Activated naive CD4-positive, alpha-beta T cell treated with anti-CD3 and anti-CD28 coated beads for 36 hours (primary cell): ENCODE results near the gene SDCCAG8. TPM values are rescaled to one million over a fixed set of nuclear protein-coding genes. Genes with fewer than 3 reads are reported as not detected.

ENCODE experiments used
- CTCF ChIA-PET: fragments of 350-600 bp; sonication (Branson Sonifier 250); formaldehyde crosslinking; loops from one replicate; lab custom pipeline; 2021; ENCODE audit warnings: antibody characterized with exemption; lab: Charles Lee
- DNase-seq: peaks from one replicate; pipeline ENCODE4 v3.0.0-alpha.2; 2020
- H3K27ac Mint-ChIP-seq: one replicate; pipeline ENCODE4 v1.8.0; 2021; ENCODE audit warnings: mild to moderate bottlenecking, mixed read lengths
- H3K27me3 Mint-ChIP-seq: one replicate; pipeline ENCODE4 v1.8.0; 2021; ENCODE audit warnings: low read depth, mixed read lengths
- H3K36me3 Mint-ChIP-seq: one replicate; pipeline ENCODE4 v1.8.0; 2021; ENCODE audit warnings: low read depth, mixed read lengths
- H3K4me1 Mint-ChIP-seq: one replicate; pipeline ENCODE4 v1.8.0; 2021; ENCODE audit warnings: low read depth, mixed read lengths
- H3K4me3 Mint-ChIP-seq: one replicate; pipeline ENCODE4 v1.8.0; 2021; ENCODE audit warnings: mild to moderate bottlenecking, moderate library complexity, mixed read lengths
- H3K9me3 Mint-ChIP-seq: one replicate; pipeline ENCODE4 v1.8.0; 2021; ENCODE audit warnings: mixed read lengths
- intact Hi-C: fragments of 100-400 bp; cut with micrococcal nuclease; formaldehyde crosslinking; loops from one replicate; pipeline ENCODE4 v1.15.1; 2023
- total RNA-seq, 2 experiments: library from RNA; stranded (reverse); gene quantifications; one replicate each; pipeline ENCODE4 v1.2.3, GENCODE V29; 2021

Gene SDCCAG8
- total RNA-seq, 2 experiments from 2014 or later: 24.5 to 29.9 TPM

GRCh38 chr1:243526180-243526579 lies 270.3 kb downstream of the SDCCAG8 start:
- DNase-seq: no peak
- no peaks in the 10 kb centered on the region for H3K27me3 Mint-ChIP-seq
- no peak overlapping the region for H3K27ac Mint-ChIP-seq
- CTCF ChIA-PET: no interaction called here
- intact Hi-C loops: no loop called here
- no peak overlapping the region for H3K4me3 Mint-ChIP-seq
- peaks cover 6% of the 10 kb centered on the region for H3K4me1 Mint-ChIP-seq
- H3K36me3 Mint-ChIP-seq: peaks cover 19% of the 10 kb centered on the region
- H3K9me3 Mint-ChIP-seq: peaks cover 8% of the 10 kb centered on the region

GRCh38 chr1:243528459-243529121 lies 272.7 kb downstream of the SDCCAG8 start:
- peaks cover 15% of the 10 kb centered on the region for H3K36me3 Mint-ChIP-seq
- DNase-seq: no peak
- peaks cover 6% of the 10 kb centered on the region for H3K4me1 Mint-ChIP-seq
- H3K9me3 Mint-ChIP-seq: peaks cover 8% of the 10 kb centered on the region
- H3K4me3 Mint-ChIP-seq: no peak overlapping the region
- H3K27ac Mint-ChIP-seq: no peak overlapping the region
- CTCF ChIA-PET: no interaction called here
- intact Hi-C loops: no loop called here
- no peaks in the 10 kb centered on the region for H3K27me3 Mint-ChIP-seq

- no peak for DNase-seq
- intact Hi-C loops: no loop called here
- H3K27ac Mint-ChIP-seq: no peak overlapping the region
- CTCF ChIA-PET: no interaction called here
- H3K27me3 Mint-ChIP-seq: no peaks in the 10 kb centered on the region
- H3K4me3 Mint-ChIP-seq: no peak overlapping the region
- H3K4me1 Mint-ChIP-seq: peaks cover 6% of the 10 kb centered on the region
- H3K36me3 Mint-ChIP-seq: peaks cover 19% of the 10 kb centered on the region
- H3K9me3 Mint-ChIP-seq: peaks cover 8% of the 10 kb centered on the region
Observed at GRCh38 chr1:243529512-243529911, 273.7 kb downstream of the SDCCAG8 start.

DNA sequence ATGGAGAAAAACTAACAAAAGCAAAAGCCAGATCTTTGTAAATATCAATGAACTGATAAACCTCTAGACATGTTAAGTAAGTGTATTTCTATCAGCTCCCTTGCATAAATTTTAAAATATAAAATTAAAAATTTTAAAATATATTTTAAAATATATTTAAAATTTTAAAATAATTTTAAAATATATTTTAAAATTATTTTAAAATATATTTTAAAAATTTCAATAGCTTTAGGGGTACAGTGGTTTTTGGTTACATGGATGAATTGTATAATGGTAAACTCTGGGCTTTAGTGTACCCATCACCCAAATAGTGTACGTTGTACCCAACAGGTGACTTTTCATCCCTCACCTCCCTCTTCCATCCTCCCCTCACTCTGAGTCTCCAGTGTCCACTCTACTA lies 279.2 kb downstream of the SDCCAG8 start:
- intact Hi-C loops: no loop called here
- H3K36me3 Mint-ChIP-seq: peaks cover 26% of the 10 kb centered on the region
- no peak for DNase-seq
- H3K9me3 Mint-ChIP-seq: peaks cover 4% of the 10 kb centered on the region
- no peaks in the 10 kb centered on the region for H3K4me1 Mint-ChIP-seq
- H3K4me3 Mint-ChIP-seq: no peak overlapping the region
- no peaks in the 10 kb centered on the region for H3K27me3 Mint-ChIP-seq
- CTCF ChIA-PET: no interaction called here
- no peak overlapping the region for H3K27ac Mint-ChIP-seq

- Mint-ChIP-seq H3K9me3 (no peaks in the 10 kb centered on the region), H3K27me3 (no peaks in the 10 kb centered on the region), H3K4me3 (no peak overlapping the region), H3K4me1 (no peaks in the 10 kb centered on the region), H3K36me3 (peaks cover 27% of the 10 kb centered on the region), H3K27ac (no peak overlapping the region)
- DNase-seq: no peak
- intact Hi-C loops: no loop called here
- CTCF ChIA-PET: no interaction called here
Observed at GRCh38 chr1:243539636-243540035, 283.8 kb downstream of the SDCCAG8 start.

DNA sequence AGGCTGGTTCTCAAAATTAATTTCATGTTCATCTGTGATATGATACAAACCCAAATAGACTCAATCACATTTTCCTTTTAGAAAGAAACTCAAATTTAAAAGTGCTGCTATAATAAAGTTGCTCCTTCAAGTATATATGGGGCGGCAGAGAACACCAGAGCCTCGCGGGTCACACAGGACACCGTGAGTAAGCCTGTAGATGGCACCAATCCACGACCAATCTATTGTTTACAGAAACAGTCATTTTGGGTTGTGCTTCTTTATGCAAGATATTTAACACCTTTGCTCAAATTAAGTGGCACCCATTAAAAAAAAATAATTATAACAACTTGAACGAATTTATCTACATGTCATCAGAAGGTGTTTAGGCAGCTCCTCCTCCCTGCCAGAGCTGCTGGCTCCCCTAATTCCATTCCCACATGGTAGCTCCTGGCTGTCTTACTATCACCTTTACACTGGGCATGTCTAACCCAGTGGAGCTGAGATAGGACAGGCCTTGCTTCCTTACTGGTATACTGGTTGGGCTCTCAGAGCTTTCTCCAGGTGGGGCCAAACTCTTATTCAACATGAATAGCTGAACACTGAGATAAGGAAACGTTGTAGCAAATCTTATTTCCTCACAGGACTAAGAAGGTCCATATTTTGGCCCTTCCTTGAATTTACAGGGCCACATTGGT lies 287.0 kb downstream of the SDCCAG8 start:
- peaks cover 22% of the 10 kb centered on the region for H3K36me3 Mint-ChIP-seq
- no peaks in the 10 kb centered on the region for H3K27me3 Mint-ChIP-seq
- CTCF ChIA-PET: no interaction called here
- intact Hi-C loops: no loop called here
- no peak overlapping the region for H3K27ac Mint-ChIP-seq
- H3K9me3 Mint-ChIP-seq: no peaks in the 10 kb centered on the region
- no peak for DNase-seq
- no peak overlapping the region for H3K4me3 Mint-ChIP-seq
- no peaks in the 10 kb centered on the region for H3K4me1 Mint-ChIP-seq

DNA sequence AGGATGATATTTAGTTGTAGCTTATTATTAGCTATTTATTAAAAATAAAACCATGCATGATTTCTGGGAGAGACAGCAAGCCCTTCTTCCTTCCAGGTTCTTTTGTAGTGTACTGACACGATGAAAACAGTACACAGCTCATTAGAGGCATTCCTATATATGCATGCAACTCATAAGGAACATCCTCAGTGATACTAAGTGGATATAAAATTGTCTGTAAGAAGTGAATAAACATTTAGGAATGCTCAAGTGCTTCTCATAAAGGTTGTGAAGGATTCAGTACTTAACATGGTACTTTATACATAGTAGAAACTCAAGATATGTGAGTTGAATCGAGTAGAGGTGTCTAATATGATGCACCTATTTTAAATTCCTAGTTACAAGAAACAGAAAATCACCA lies 287.7 kb downstream of the SDCCAG8 start:
- intact Hi-C loops: no loop called here
- Mint-ChIP-seq H3K27me3 (no peaks in the 10 kb centered on the region), H3K9me3 (no peaks in the 10 kb centered on the region), H3K36me3 (peaks cover 20% of the 10 kb centered on the region), H3K27ac (no peak overlapping the region), H3K4me1 (no peaks in the 10 kb centered on the region), H3K4me3 (no peak overlapping the region)
- DNase-seq: no peak
- CTCF ChIA-PET: no interaction called here

GRCh38 chr1:243546457-243546856 lies 290.6 kb downstream of the SDCCAG8 start:
- Mint-ChIP-seq H3K4me1 (no peaks in the 10 kb centered on the region), H3K4me3 (no peak overlapping the region)
- CTCF ChIA-PET: no interaction called here

GRCh38 chr1:243547891-243548290 lies 292.1 kb downstream of the SDCCAG8 start:
- H3K4me1 Mint-ChIP-seq: no peaks in the 10 kb centered on the region
- peaks cover 25% of the 10 kb centered on the region for H3K36me3 Mint-ChIP-seq
- DNase-seq: no peak
- no peak overlapping the region for H3K4me3 Mint-ChIP-seq
- H3K27ac Mint-ChIP-seq: no peak overlapping the region
- CTCF ChIA-PET: no interaction called here
- no peaks in the 10 kb centered on the region for H3K9me3 Mint-ChIP-seq
- intact Hi-C loops: no loop called here
- H3K27me3 Mint-ChIP-seq: no peaks in the 10 kb centered on the region

More at GRCh38 chr1:243546457-243546856, 290.6 kb downstream of the SDCCAG8 start:
- H3K27ac Mint-ChIP-seq: no peak overlapping the region
- no peak for DNase-seq
- H3K36me3 Mint-ChIP-seq: peaks cover 26% of the 10 kb centered on the region
- H3K27me3 Mint-ChIP-seq: no peaks in the 10 kb centered on the region
- no peaks in the 10 kb centered on the region for H3K9me3 Mint-ChIP-seq
- intact Hi-C loops: no loop called here

GRCh38 chr1:243548516-243548915 lies 292.7 kb downstream of the SDCCAG8 start:
- Mint-ChIP-seq H3K4me1 (no peaks in the 10 kb centered on the region), H3K9me3 (no peaks in the 10 kb centered on the region), H3K36me3 (peaks cover 23% of the 10 kb centered on the region), H3K27ac (no peak overlapping the region), H3K27me3 (no peaks in the 10 kb centered on the region), H3K4me3 (no peak overlapping the region)
- intact Hi-C loops: no loop called here
- CTCF ChIA-PET: no interaction called here
- DNase-seq: no peak

DNA sequence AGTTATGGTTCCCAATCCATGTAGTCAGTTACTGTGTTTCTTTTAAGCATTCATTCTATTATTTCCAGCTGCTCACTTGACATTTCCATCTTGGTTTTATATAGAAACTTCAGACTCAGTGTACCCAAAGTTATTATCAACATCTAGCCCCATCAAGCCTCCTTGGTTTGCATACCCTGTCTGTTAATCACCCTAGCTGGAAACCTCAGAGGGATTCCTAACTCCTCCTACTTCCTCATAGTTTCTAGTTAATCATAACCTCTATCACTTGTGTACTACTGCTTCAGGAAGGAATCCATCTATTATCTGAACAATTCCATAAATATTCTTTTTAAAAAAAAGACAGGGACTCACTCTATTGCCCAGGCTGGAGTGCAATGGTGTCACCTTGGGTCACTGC lies 293.3 kb downstream of the SDCCAG8 start:
- no peak overlapping the region for H3K4me3 Mint-ChIP-seq
- peaks cover 18% of the 10 kb centered on the region for H3K36me3 Mint-ChIP-seq
- CTCF ChIA-PET: no interaction called here
- H3K27me3 Mint-ChIP-seq: no peaks in the 10 kb centered on the region
- no peak overlapping the region for H3K27ac Mint-ChIP-seq
- intact Hi-C loops: no loop called here
- no peaks in the 10 kb centered on the region for H3K9me3 Mint-ChIP-seq
- H3K4me1 Mint-ChIP-seq: no peaks in the 10 kb centered on the region
- no peak for DNase-seq
